GM19043 (cell line): ENCODE results near the gene SBNO1.
"Not testable (repeated sequence)": the region's sequence is repeated elsewhere in the genome, so short reads cannot be mapped to it uniquely, and the experiment has no call there.

Experiments used
- ATAC-seq: cut with Tn5 transposase; IDR thresholded peaks from one replicate; pipeline ENCODE4 v1.9.1; 2021; ENCODE audit warnings: low read depth; ENCODE audit not compliant: unreplicated experiment

The SBNO1 gene

GRCh38 chr12:123356159-123356670 lies 8.4 kb downstream of the SBNO1 start:
- ATAC-seq: no peak

- no peak for ATAC-seq
Measured at GRCh38 chr12:123354600-123354999, 10.0 kb downstream of the SBNO1 start.

DNA sequence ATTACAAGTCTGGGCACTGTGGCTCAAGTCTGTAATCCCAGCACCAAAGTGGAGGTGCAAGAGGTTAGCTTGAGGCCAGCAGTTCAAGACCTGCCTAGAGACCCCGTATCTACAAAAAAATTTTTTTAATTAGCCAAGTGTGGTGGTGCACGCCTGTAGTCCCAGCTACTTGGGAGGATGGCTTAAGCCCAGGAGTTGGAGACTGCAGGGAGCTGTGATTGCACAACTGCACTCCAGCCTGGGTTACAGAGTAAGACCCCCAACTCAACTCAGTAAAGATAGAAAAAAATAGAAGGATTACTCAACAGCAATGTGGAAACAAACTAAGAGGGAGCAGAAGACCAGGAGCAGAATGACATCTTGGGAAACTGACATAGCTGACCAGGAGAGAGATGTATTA lies 13.3 kb downstream of the SBNO1 start:
- no peak for ATAC-seq

- no peak for ATAC-seq
Measured at GRCh38 chr12:123346946-123347345, 17.7 kb downstream of the SBNO1 start.

DNA sequence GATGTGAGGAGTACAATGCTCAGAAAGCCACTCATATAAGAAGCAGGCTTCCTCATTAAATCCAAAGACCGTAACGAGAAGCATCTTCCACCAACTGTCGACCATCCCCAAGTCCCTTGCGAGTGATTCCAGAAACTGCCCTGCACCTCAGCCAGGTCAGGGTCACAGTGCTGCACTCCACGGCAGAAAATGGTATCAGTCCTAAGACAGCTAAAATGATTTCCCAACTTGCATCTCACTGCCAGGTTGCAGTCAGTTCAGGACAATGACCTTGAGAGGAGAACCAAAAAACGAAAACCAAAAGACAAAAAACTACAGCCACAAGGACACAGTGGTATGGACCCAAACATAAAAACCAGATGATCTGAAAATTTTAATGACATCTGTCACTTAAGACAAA lies 20.6 kb downstream of the SBNO1 start:
- no peak for ATAC-seq

DNA sequence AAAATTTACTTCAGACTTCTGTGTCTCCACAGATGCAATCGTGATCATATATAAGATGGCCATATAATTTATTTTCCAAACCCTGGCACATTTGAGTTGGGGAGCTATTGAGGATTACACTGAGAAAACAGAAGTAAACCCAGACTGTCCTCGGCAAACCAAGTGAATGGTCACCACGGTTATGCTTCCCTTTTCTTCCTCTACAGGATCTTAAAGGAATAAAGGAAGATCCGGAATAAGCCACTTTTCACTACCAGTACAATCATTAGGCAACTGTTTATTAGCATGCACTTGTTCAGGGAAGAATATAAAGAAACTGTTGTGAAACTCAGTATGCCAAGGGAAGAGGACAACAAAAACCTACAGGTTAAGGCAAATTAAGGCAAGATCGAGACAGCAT lies 27.6 kb downstream of the SBNO1 start:
- no peak for ATAC-seq

DNA sequence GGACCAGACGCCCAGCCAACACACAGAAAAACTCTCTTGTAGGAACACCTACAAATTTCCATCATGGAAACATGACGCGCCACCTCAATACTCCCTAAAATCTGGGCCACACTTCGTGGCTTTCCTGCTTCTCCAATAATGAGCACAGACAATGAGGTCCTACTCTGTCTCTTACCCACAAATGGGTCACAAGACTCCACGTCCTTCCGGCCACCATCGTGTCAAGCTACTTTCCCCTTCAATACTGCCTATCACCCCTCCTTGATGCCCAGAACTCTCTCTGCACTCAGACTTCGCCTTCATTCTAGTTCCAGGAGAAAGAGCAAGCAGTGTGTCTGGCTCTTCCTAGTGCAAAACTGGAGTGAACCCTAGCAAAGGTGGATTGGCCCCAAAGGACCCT lies 28.1 kb downstream of the SBNO1 start:
- ATAC-seq: no peak

GRCh38 chr12:123335490-123335889 lies 29.2 kb downstream of the SBNO1 start:
- no peak for ATAC-seq

- no peak for ATAC-seq
Measured at GRCh38 chr12:123329799-123330198, 34.8 kb downstream of the SBNO1 start.

GRCh38 chr12:123319826-123320225 lies 44.8 kb downstream of the SBNO1 start:
- ATAC-seq: no peak

GRCh38 chr12:123319273-123319672 lies 45.4 kb downstream of the SBNO1 start:
- no peak for ATAC-seq

DNA sequence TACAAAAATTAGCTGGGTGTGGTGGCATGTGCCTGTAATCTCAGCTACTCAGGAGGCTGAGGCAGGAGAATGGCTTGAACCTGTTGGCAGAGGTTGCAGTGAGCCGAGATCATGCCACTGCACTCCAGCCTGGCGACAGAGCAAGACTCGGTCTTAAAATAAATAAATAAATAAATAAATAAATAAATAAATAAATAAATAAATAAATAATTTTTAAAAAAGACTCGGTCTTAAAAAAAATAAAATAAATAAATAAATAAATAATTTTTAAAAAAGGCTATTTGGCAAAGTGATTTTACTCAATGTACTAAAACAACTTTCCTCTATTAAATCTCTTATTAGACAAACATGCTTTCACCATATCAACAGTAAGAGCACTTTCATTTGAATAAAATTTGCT lies 51.6 kb downstream of the SBNO1 start:
- ATAC-seq: not testable (repeated sequence)

- ATAC-seq: no peak
Measured at GRCh38 chr12:123306200-123306599, 58.4 kb downstream of the SBNO1 start.

DNA sequence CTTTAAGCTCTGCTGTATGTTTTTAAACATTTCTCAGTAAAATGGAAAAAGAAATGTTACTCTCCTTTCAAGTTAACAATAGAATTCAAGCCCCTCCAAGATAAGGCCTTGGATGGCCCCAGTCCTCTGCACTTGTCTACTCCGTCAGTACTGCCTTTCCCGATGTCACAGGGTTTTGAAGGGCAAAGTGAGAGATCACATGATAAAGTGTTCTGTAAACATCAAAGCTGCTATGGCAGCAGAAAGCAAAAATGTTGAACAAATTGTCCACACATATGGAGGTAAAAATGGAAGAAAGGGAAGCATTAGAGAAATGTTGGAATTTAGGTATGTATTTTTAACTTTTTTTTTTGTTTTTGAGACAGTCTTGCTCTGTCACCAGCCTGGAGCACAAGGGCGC lies 59.5 kb downstream of the SBNO1 start:
- ATAC-seq: no peak

DNA sequence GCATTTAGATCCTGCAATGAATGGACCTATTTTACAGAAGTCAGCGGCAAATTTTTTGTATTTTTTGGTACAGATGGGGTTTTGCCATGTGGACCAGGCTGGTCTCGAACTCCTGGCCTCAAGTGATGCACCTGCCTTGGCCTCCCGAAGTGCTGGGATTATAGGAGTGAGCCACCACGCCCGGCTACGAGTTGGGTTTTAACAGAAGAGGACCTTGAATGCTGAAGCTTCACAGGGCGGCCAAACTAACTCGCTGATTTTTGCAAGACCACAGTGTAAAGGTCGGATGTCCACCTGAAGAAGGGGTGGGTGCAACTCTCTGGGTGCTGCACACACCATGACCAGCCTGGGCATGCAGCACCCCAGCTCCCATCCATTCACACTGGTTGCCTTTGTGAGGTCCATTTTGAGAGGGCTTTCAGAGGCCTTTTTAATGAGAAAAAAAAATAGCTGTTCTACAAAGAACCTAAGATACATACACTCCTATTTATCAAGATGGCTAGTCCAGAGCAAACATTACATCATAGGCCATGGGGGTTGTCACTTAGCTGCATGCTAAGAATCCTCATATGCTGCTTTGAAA lies 71.4 kb downstream of the SBNO1 start:
- no peak for ATAC-seq

- ATAC-seq: no peak
Measured at GRCh38 chr12:123289911-123290310, 74.7 kb downstream of the SBNO1 start.

DNA sequence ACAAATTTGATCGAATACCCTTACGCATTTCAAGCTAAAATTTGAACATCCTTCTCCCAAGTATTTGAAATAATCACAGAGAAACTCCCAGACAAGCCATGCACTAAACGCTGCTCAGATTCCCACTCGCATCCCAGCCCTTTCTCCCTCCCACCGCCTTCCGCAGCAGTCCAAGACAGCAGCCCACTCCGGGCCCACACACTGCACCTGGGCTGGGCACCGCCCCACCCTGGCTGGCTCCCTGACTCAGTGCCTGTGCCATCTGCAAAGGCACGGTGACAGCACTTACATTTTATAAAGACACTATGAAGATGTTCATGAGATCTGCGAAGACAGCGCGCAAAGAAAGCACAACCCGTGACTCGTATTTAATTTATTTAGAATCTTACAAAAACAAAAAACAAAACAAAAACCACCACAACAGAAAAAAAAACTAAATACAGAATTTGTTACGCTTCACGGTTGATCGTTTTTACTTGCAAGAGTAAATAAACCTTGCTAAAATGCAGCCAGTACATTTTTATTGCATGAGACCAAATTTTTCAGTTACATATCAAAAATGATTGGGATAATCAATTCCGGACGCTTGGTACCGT lies 75.8 kb downstream of the SBNO1 start:
- ATAC-seq: no peak

GRCh38 chr12:123286652-123287373 lies 77.8 kb downstream of the SBNO1 start:
- ATAC-seq: no peak

DNA sequence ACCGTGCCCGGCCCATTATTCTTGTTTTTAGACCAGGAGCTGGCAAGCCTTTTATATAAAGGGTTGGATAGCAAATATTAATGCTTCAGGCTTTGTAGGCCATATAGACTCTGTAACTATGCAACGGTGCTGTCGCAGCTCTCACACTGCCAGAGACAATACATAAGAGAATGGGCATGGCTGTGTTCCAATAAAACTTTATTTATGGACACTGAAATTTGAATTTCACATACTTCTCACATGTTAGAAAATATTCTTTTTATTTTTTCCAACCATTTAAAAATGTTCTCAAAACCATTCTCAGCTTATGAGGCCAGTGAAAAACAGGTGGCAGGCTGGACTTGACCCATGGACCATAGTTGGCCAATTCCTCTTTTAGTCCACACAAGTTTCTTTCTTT lies 80.0 kb downstream of the SBNO1 start:
- no peak for ATAC-seq

GRCh38 chr12:123283461-123283860 lies 81.2 kb downstream of the SBNO1 start:
- ATAC-seq: no peak

- no peak for ATAC-seq
Measured at GRCh38 chr12:123282111-123282510, 82.5 kb downstream of the SBNO1 start.

DNA sequence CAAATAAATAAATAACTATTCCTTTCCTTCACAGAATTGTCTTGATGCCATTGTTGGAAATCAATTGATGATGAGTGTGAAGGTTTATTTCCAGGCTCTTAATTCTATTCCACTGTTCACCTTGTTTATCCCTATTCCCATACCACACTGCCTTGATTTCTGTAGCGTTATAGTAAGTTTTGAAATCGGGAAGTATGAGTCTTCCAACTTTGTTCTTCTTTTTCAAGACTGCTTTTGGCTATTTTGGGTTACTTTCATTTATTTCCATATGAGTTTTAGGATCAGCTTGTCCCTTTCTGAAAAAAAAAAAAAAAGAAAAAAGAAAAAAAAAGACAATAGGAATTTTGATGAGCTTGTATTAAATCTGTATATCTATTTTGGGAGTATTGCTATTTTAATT lies 83.7 kb downstream of the SBNO1 start:
- no peak for ATAC-seq
